ENCODE data around the gene FDXR. TPM values are rescaled to one million over a fixed set of nuclear protein-coding genes. Genes with fewer than 3 reads are reported as not detected.

Gene FDXR
- total and polyA plus RNA-seq, 2 of the 8 experiments (the other 6 are each of a cell fraction or from before 2014, with no cell fraction given): 24.2 to 31.4 TPM

DNA sequence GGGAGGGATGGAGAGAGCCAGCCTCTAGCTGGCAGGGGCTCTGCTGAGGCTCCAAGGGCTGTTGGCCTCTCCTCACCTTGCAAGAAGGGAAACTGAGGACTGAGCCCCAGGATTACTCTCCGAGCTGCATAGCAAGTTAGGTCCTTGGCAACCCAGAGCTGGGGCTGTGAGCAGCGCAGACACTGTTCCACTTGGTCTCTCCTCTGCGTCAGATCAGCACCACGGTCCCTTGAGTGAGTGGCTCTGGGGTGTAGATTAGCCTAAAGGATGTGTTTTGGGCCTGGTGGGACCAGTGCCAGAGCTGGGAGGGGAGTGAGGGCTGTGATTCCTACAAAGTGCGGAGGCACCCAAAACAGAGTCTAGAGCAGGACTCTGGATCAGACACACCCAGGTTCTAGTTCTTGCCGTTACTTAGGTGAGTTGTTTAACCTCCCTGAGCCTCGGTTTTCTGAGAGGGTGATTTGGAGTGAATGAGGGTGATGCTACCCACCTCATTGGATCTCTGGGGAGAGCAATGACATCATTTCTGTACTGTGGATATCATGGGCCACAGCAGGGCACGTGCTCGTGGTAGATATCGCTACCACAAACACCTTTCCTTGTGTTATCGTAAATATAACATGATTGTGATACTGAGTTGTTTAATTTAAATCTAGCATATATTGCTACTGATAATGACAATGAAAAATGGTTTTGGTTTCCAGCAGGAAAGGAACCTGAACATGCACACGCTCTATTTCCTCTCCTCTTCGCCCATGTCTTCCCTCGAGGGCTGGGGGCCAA, 28.8 kb upstream of the FDXR start:
- no peak overlapping the region for H2BK12ac ChIP-seq (ENCODE audit: low read depth, low read length)
- no peak overlapping the region for H3K27ac ChIP-seq (ENCODE audit: low read depth, low read length)
- no peak overlapping the region for H4K5ac ChIP-seq (ENCODE audit: insufficient read length, low read depth, low read length)
- H3K36me3 ChIP-seq (ENCODE audit: control insufficient read depth in 2 of 4, insufficient read depth in 4 of 4, low read length in 3 of 4): no peaks in the 10 kb centered on the region
- TF ChIP-seq RNF2 (IDR thresholded peaks at IDR 0.05; ENCODE audit: borderline replicate concordance, low read depth, low read length, missing control alignments, poor library complexity, severe bottlenecking) (no peak), GTF2F1 (IDR thresholded peaks at IDR 0.05; ENCODE audit: borderline replicate concordance, low read depth, low read length) (no peak), NANOG (IDR thresholded peaks at IDR 0.05; ENCODE audit: insufficient read depth, low read depth, low read length, poor library complexity, severe bottlenecking) (no peak), TCF12 (IDR thresholded peaks at IDR 0.05; ENCODE audit: low read depth, low read length) (no peak), PHF8 (conservative IDR thresholded peaks at IDR 0.05; ENCODE audit: low read depth, low read length) (no peak), TAF7 (optimal IDR thresholded peaks at IDR 0.05; ENCODE audit: borderline replicate concordance, low read depth, low read length) (no peak), CBX5 (IDR thresholded peaks at IDR 0.05; ENCODE audit: low read depth, low read length) (no peak), EGR1 (IDR thresholded peaks at IDR 0.05; ENCODE audit: borderline replicate concordance, low read depth, low read length) (no peak)
- H2BK120ac ChIP-seq (replicated peaks; ENCODE audit: low read depth, low read length): no peak overlapping the region
- H3K4me1 ChIP-seq (replicated peaks in 1 of 4; ENCODE audit: control insufficient read depth in 3 of 4, insufficient read depth in 4 of 4, low read length in 3 of 4): peaks cover 0 to 9% (median 5%) of the 10 kb centered on the region in 4 experiments; a peak in 5 of 7 replicates
- no peak for DNase-seq (ENCODE audit: low read depth in 1 of 2, low spot score in 2 of 2)
- no peak overlapping the region for H2BK15ac ChIP-seq (ENCODE audit: low read length)
- H3K56ac ChIP-seq (replicated peaks; ENCODE audit: insufficient read length, low read depth, low read length): no peak overlapping the region
- no peak overlapping the region for H3K23ac ChIP-seq (ENCODE audit: insufficient read length)
- no peaks in the 10 kb centered on the region for H3K23me2 ChIP-seq (ENCODE audit: low read depth, low read length)
- no peak overlapping the region for H2AK5ac ChIP-seq (ENCODE audit: low read depth, low read length)
- H3K79me1 ChIP-seq (ENCODE audit: low read depth, low read length): no peaks in the 10 kb centered on the region
- H3K9ac ChIP-seq (replicated peaks in 1 of 4; ENCODE audit: extremely low read depth in 1 of 4, low read depth in 3 of 4, low read length in 3 of 4): no peak overlapping the region
- H4K20me1 ChIP-seq (replicated peaks in 1 of 2; ENCODE audit: control insufficient read depth in 1 of 2, insufficient read depth in 2 of 2, low read length in 2 of 2): no peaks in the 10 kb centered on the region
- peak overlapping the region; percentile 80; the same call in 1 of the 2 replicates for H4K8ac ChIP-seq (ENCODE audit: extremely low read depth, insufficient read depth, low read length)
- H2AFZ ChIP-seq (ENCODE audit: low read length): no peak overlapping the region
- H3K27me3 ChIP-seq (replicated peaks in 1 of 4; ENCODE audit: control insufficient read depth in 3 of 4, extremely low read depth in 1 of 4, insufficient read depth in 3 of 4, low read length in 3 of 4): peaks cover 0 to 7% (median 3%) of the 10 kb centered on the region in 4 experiments; a peak in 4 of 7 replicates
- ChIA-PET POLR2A (ENCODE audit: partially characterized antibody) (no interaction called here), CTCF (ENCODE audit: partially characterized antibody) (interaction anchor here (1.1 to 1.8 kb wide), 4 partner anchors 11 to 60 kb away, joined by 3 to 8 read pairs (median 4); no protein-coding TSS in a partner anchor)
- H2BK20ac ChIP-seq (ENCODE audit: low read length): no peak overlapping the region
- no peaks in the 10 kb centered on the region for H3K79me2 ChIP-seq (ENCODE audit: control insufficient read depth in 1 of 2, insufficient read depth in 2 of 2, low read length in 2 of 2)
- no peak overlapping the region for H2BK5ac ChIP-seq (ENCODE audit: low read depth, low read length)
- no peak for FAIRE-seq
- no peak overlapping the region for H3K4ac ChIP-seq (replicated peaks; ENCODE audit: insufficient read length, low read depth, low read length)
- H4K91ac ChIP-seq (replicated peaks; ENCODE audit: insufficient read length, low read length): no peak overlapping the region
- no peak overlapping the region for H3K18ac ChIP-seq (ENCODE audit: extremely low read depth, low read length)
- H3K4me3 ChIP-seq (ENCODE audit: extremely low read depth in 1 of 4, insufficient read depth in 2 of 4, low read depth in 3 of 4, low read length in 4 of 4): no peak overlapping the region
- H3K4me2 ChIP-seq (ENCODE audit: insufficient read depth in 1 of 2, low read depth in 2 of 2, low read length in 2 of 2): no peak overlapping the region
- no peak overlapping the region for H3K14ac ChIP-seq (ENCODE audit: insufficient read length)
- WGBS, 2 experiments (ENCODE audit: extremely low coverage in 1 of 2, insufficient coverage in 1 of 2, insufficient read length in 1 of 2, insufficient replicate concordance in 2 of 2, low coverage in 1 of 2, low lambda C conversion rate in 2 of 2, missing lambda C conversion rate in 1 of 2): 92% methylated on average over 14 of the region's 14 CpGs; no CpG with 5 or more reads in 1 of the 2 experiments
- no peaks in the 10 kb centered on the region for H3K9me3 ChIP-seq (ENCODE audit: insufficient read depth in 2 of 2, low read depth in 1 of 2, low read length in 1 of 2)

All from H1 (cell line).